ENCODE data around the gene KY.

KY gene

DNA sequence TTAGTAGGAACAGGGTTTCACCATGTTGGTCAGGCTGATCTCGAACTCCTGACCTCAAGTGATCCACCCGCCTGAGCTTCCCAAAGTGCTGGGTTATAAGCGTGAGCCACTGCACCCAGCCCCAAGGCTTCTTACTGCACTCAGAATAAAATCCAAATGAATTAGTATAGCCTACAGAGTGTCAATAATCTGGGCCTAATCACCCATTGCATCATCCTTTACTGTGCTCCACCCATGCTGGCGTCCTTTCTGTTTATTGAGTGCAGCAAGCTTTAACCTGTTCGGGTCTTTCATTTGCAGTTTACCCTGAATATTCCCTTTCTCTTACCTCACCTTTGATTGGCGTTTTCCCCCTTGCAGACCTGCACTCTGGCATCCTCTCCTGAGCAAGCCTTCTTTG is 87.2 kb downstream of the KY start:
- DNase-seq (ENCODE audit: extremely low read depth, insufficient read length), result no peak
- H3K36me3 ChIP-seq (ENCODE audit: control insufficient read depth, insufficient read depth, low read length), result peaks cover 1% of the 10 kb centered on the region
- TF ChIP-seq, protein P1, sequence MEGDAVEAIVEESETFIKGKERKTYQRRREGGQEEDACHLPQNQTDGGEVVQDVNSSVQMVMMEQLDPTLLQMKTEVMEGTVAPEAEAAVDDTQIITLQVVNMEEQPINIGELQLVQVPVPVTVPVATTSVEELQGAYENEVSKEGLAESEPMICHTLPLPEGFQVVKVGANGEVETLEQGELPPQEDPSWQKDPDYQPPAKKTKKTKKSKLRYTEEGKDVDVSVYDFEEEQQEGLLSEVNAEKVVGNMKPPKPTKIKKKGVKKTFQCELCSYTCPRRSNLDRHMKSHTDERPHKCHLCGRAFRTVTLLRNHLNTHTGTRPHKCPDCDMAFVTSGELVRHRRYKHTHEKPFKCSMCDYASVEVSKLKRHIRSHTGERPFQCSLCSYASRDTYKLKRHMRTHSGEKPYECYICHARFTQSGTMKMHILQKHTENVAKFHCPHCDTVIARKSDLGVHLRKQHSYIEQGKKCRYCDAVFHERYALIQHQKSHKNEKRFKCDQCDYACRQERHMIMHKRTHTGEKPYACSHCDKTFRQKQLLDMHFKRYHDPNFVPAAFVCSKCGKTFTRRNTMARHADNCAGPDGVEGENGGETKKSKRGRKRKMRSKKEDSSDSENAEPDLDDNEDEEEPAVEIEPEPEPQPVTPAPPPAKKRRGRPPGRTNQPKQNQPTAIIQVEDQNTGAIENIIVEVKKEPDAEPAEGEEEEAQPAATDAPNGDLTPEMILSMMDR (IDR thresholded peaks at IDR 0.05; ENCODE audit: insufficient read depth, low read length, poor library complexity, severe bottlenecking), result no peak

DNA sequence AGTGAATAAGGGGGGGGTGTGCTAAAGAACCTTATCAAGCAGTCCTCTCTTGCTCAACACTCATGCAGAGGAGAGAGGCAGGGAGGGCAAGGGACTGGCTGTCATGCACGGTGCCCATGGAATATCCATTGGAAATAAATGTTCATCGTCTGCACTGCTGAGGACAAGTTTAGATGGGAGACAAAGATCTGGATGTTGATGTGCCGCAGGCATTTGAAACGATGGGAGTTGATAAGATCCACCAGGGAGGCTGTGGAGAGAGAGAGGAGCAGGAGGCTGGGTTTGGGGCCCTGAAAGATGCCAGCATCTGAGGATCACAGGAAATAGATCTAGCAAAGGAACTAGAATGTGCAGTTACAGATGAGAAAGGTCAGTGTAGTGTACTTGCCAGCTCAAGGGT is 88.8 kb downstream of the KY start:
- Histone ChIP-seq H3K36me3 (ENCODE audit: control insufficient read depth, insufficient read depth, low read length) (peaks cover 1% of the 10 kb centered on the region), H3K27me3 (replicated peaks; ENCODE audit: control insufficient read depth, insufficient read depth, low read length) (no peaks in the 10 kb centered on the region), H3K4me3 (replicated peaks; ENCODE audit: low read depth, low read length) (no peak overlapping the region)
- DNase-seq (ENCODE audit: extremely low read depth, insufficient read length), result no peak
- TF ChIP-seq, protein P1 (IDR thresholded peaks at IDR 0.05; ENCODE audit: insufficient read depth, low read length, poor library complexity, severe bottlenecking), result no peak

More for the DNA sequence above, 87.2 kb downstream of the KY start:
- Histone ChIP-seq H3K4me3 (replicated peaks; ENCODE audit: low read depth, low read length) (no peak overlapping the region), H3K27me3 (replicated peaks; ENCODE audit: control insufficient read depth, insufficient read depth, low read length) (no peaks in the 10 kb centered on the region)

DNA sequence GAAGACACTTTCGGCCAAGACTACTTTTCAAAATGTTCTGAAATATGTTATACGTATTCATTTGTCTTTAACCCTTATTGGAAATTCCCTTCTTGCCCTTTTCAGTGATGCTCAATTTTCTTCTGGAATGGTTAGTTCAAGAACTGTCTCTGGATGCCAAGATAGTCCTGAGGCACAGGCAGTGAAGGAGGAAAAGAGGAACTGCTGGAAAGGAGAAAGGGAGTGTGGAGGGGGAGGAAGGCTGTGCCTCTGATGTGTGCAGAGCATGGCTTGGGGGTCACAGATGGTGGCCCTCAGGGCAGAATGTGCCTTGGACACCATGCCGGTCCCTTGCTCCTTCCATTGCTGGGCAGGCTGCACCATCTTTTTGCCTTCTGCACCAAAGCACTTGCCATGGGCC is 91.2 kb downstream of the KY start:
- TF ChIP-seq, protein P1 (IDR thresholded peaks at IDR 0.05; ENCODE audit: insufficient read depth, low read length, poor library complexity, severe bottlenecking), result no peak
- DNase-seq (ENCODE audit: extremely low read depth, insufficient read length), result no peak
- Histone ChIP-seq H3K4me3 (replicated peaks; ENCODE audit: low read depth, low read length) (no peak overlapping the region), H3K27me3 (replicated peaks; ENCODE audit: control insufficient read depth, insufficient read depth, low read length) (no peaks in the 10 kb centered on the region), H3K36me3 (ENCODE audit: control insufficient read depth, insufficient read depth, low read length) (peaks cover 1% of the 10 kb centered on the region)
